Measurements from ENCODE around the gene CRYM. TPM values are rescaled to one million over a fixed set of nuclear protein-coding genes. Genes with fewer than 3 reads are reported as not detected.

The CRYM gene
- total RNA-seq (2021) (not detected in 2 replicates), Bru-seq, nascent RNA (percentile 3 among the genes with signal in this experiment), BruChase-seq, experiment 1, labeled RNA remaining after a 2-hour chase (percentile 9 among the genes with signal in this experiment), BruChase-seq, experiment 2, labeled RNA remaining after a 6-hour chase (percentile 5 among the genes with signal in this experiment)
- long read RNA-seq: 0 reads

DNA sequence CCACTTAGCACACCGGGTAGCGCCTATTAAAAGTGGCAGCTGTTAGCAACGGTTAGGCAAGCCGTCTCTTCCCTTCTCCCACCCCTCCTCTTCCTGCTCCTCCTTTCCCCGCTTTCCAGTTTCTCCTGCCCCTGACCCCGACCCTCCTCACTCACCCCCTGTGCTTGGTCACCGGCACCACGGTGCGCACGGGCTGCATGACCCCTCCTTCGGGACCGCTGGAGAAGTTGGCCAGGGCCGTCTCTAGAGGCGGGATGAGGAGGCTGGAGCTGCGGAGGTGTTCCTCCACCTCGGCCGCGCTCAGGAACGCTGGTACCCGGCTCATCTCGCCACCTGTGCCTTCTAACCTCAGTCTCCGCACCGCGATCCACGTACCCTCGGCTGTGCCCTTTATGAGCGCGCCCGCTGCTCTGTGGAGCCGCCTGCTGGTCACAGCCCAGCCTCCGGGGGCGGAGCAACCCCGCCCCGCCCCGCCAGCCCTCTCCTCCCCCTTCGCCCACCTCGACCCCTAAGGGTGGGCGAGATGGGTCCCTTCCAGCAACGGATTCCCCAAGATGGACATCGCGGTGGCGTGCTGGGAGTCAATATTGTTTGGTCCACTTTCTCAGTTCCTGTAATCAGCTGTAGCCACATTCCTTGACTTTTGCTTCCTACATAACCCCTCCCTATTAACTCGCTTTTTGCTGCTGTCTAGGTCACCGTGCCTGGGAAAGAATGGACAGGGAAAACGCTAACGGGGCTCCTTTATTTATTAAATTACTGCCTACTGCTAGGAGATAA is at the start of gene CRYM:
TSS of gene CRYM (minus strand) at position 364 of the 780 bp plus-strand sequence. CDS start at position 325, 39 bp downstream.
- peak within 1 kb of the TSS; percentile 28 for H3K4me3 ChIP-seq (ENCODE audit: low read depth, low read length, poor library complexity, severe bottlenecking)
- H3K4me1 ChIP-seq (ENCODE audit: insufficient read depth, low read length, poor library complexity, severe bottlenecking): no peaks in the 10 kb centered on the region
- no peak within 1 kb of the TSS for H3K27ac ChIP-seq (ENCODE audit: low read depth, low read length, poor library complexity, severe bottlenecking)
- TF ChIP-seq EZH2 (IDR thresholded peaks at IDR 0.05; ENCODE audit: borderline replicate concordance, low read depth, low read length, poor library complexity, severe bottlenecking): peak; percentile 27
- TF ChIP-seq, protein P1, sequence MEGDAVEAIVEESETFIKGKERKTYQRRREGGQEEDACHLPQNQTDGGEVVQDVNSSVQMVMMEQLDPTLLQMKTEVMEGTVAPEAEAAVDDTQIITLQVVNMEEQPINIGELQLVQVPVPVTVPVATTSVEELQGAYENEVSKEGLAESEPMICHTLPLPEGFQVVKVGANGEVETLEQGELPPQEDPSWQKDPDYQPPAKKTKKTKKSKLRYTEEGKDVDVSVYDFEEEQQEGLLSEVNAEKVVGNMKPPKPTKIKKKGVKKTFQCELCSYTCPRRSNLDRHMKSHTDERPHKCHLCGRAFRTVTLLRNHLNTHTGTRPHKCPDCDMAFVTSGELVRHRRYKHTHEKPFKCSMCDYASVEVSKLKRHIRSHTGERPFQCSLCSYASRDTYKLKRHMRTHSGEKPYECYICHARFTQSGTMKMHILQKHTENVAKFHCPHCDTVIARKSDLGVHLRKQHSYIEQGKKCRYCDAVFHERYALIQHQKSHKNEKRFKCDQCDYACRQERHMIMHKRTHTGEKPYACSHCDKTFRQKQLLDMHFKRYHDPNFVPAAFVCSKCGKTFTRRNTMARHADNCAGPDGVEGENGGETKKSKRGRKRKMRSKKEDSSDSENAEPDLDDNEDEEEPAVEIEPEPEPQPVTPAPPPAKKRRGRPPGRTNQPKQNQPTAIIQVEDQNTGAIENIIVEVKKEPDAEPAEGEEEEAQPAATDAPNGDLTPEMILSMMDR (conservative IDR thresholded peaks at IDR 0.05; ENCODE audit: low read depth, low read length): peak; percentile 79
- peaks cover 79% of the 10 kb centered on the region for H3K27me3 ChIP-seq (replicated peaks; ENCODE audit: insufficient read depth, low read depth, low read length, poor library complexity)
- DNase-seq (ENCODE audit: low spot score): peak; percentile 49
- ChIA-PET POLR2A (ENCODE audit: low non-redundant PET) (interaction anchor here (0.6 kb wide), 1 partner anchor 79 kb away, joined by 10 read pairs; no protein-coding TSS in a partner anchor), CTCF (interaction anchor here (0.6 to 1.0 kb wide), 2 partner anchors 23 to 87 kb away, joined by 3 to 4 read pairs; no protein-coding TSS in a partner anchor)
- intact Hi-C loops (cut with micrococcal nuclease; ENCODE audit: unreplicated experiment): no loop called here
- H3K36me3 ChIP-seq (ENCODE audit: insufficient read depth, low read length, poor library complexity, severe bottlenecking): no peaks in the 10 kb centered on the region
- H3K9me3 ChIP-seq (ENCODE audit: low read depth, low read length, poor library complexity, severe bottlenecking): no peaks in the 10 kb centered on the region
- no TSS peak for BruUV-seq (replicated peaks)

DNA sequence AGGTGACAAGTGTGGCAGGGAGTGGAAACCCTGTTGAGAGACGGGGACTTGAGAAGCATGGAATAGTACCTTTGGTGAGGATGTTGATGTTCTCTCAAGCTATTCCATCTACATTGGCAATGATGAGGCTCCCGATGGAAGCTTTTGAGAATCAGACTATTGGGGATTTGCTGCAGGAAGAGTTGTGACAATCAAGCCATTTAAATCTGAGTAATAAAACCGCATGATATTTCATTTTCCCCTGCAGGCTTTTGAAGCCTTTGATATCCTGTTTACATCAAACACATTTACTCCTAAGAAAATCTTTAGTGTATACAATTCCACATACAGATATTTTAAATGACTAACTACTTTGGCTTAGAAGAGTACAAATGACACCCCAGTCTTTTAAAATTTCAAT is 49.0 kb upstream of the CRYM start:
- ChIA-PET POLR2A (ENCODE audit: low non-redundant PET) (no interaction called here), CTCF (no interaction called here)
- DNase-seq (ENCODE audit: low spot score): no peak
- H3K9me3 ChIP-seq (ENCODE audit: low read depth, low read length, poor library complexity, severe bottlenecking): no peaks in the 10 kb centered on the region
- TF ChIP-seq, protein P1 (conservative IDR thresholded peaks at IDR 0.05; ENCODE audit: low read depth, low read length): no peak
- no peak for TF ChIP-seq EZH2 (IDR thresholded peaks at IDR 0.05; ENCODE audit: borderline replicate concordance, low read depth, low read length, poor library complexity, severe bottlenecking)
- H3K27me3 ChIP-seq (replicated peaks; ENCODE audit: insufficient read depth, low read depth, low read length, poor library complexity): peaks cover 3% of the 10 kb centered on the region
- no peaks in the 10 kb centered on the region for H3K4me1 ChIP-seq (ENCODE audit: insufficient read depth, low read length, poor library complexity, severe bottlenecking)
- no peak overlapping the region for H3K4me3 ChIP-seq (ENCODE audit: low read depth, low read length, poor library complexity, severe bottlenecking)
- no TSS peak for BruUV-seq (replicated peaks)
- H3K36me3 ChIP-seq (ENCODE audit: insufficient read depth, low read length, poor library complexity, severe bottlenecking): no peaks in the 10 kb centered on the region
- intact Hi-C loops (cut with micrococcal nuclease; ENCODE audit: unreplicated experiment): no loop called here
- H3K27ac ChIP-seq (ENCODE audit: low read depth, low read length, poor library complexity, severe bottlenecking): no peak overlapping the region

DNA sequence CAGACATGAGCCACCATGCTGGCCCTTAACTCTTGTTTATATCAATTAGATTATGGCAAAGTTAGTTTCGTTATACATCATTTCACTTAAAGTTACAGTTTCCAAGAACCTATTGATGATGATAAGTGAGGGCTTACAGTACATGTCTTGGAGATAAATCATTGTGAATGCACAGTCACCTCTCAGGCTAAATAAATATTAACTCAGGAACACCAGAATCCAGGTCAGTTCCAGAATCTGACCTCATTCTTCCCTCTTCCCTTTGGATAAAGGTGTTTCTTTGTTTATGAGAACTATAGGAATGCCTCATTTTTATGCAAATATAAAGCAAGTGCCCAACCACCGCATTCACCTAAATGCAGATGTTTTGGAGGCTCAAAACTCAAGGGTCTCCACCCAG is 48.4 kb upstream of the CRYM start:
- H3K4me1 ChIP-seq (ENCODE audit: insufficient read depth, low read length, poor library complexity, severe bottlenecking): no peaks in the 10 kb centered on the region
- no peak for DNase-seq (ENCODE audit: low spot score)
- CTCF ChIA-PET: no interaction called here
- H3K9me3 ChIP-seq (ENCODE audit: low read depth, low read length, poor library complexity, severe bottlenecking): no peaks in the 10 kb centered on the region
- H3K4me3 ChIP-seq (ENCODE audit: low read depth, low read length, poor library complexity, severe bottlenecking): no peak overlapping the region
- POLR2A ChIA-PET (ENCODE audit: low non-redundant PET): no interaction called here
- no TSS peak for BruUV-seq (replicated peaks)
- intact Hi-C loops (cut with micrococcal nuclease; ENCODE audit: unreplicated experiment): no loop called here
- TF ChIP-seq, protein P1 (conservative IDR thresholded peaks at IDR 0.05; ENCODE audit: low read depth, low read length): no peak
- no peak for TF ChIP-seq EZH2 (IDR thresholded peaks at IDR 0.05; ENCODE audit: borderline replicate concordance, low read depth, low read length, poor library complexity, severe bottlenecking)
- H3K27me3 ChIP-seq (replicated peaks; ENCODE audit: insufficient read depth, low read depth, low read length, poor library complexity): peaks cover 3% of the 10 kb centered on the region
- H3K36me3 ChIP-seq (ENCODE audit: insufficient read depth, low read length, poor library complexity, severe bottlenecking): no peaks in the 10 kb centered on the region
- H3K27ac ChIP-seq (ENCODE audit: low read depth, low read length, poor library complexity, severe bottlenecking): no peak overlapping the region
